Trophoblast cell (in vitro differentiated cells and primary cell): ENCODE measurements around the gene VOPP1.
A peak's percentile ranks its signal among the peaks of the same experiment; 100 is the strongest.

Source experiments
- DNase-seq, 2 donors: peaks; one replicate each; pipeline ENCODE4 v3.0.0-alpha.2; 2016
- H2AFZ ChIP-seq: 2 replicates; pipeline ENCODE4 v1.6.1; 2013; ENCODE audit warnings: low read length, moderate library complexity, mild to moderate bottlenecking; ENCODE audit not compliant: insufficient read depth, poor library complexity
- H2AK5ac ChIP-seq: 2 replicates; pipeline ENCODE4 v1.6.1; 2013; ENCODE audit warnings: mild to moderate bottlenecking, low read length
- H2BK120ac ChIP-seq: 2 replicates; pipeline ENCODE4 v1.6.1; 2013; ENCODE audit warnings: low read length, mild to moderate bottlenecking, moderate library complexity; ENCODE audit not compliant: insufficient read depth, poor library complexity
- H2BK12ac ChIP-seq: 2 replicates; pipeline ENCODE4 v1.6.1; 2013; ENCODE audit warnings: mild to moderate bottlenecking, low read length, moderate library complexity
- H2BK5ac ChIP-seq: 2 replicates; pipeline ENCODE4 v1.6.1; 2013; ENCODE audit warnings: low read length, low read depth, moderate library complexity, mild to moderate bottlenecking; ENCODE audit not compliant: poor library complexity
- H3K14ac ChIP-seq: 2 replicates; pipeline ENCODE4 v1.6.1; 2013; ENCODE audit warnings: mild to moderate bottlenecking, low read length
- H3K18ac ChIP-seq: 2 replicates; pipeline ENCODE4 v1.6.1; 2013; ENCODE audit warnings: mild to moderate bottlenecking, low read length
- H3K23ac ChIP-seq: 2 replicates; pipeline ENCODE4 v1.6.1; 2013; ENCODE audit warnings: low read length
- H3K27ac ChIP-seq: 2 replicates; pipeline ENCODE4 v1.5.1; 2013; ENCODE audit warnings: low read depth, mild to moderate bottlenecking, inconsistent platforms, low read length, moderate library complexity
- H3K27me3 ChIP-seq: 2 replicates; pipeline ENCODE4 v1.6.1; 2013; ENCODE audit warnings: inconsistent platforms, mild to moderate bottlenecking, low read length, moderate library complexity; ENCODE audit not compliant: insufficient read depth
- H3K36me3 ChIP-seq, 2 experiments: 1 replicate in 1 of 2; 2 replicates in 1 of 2; pipeline ENCODE4 v1.6.1; 2013; ENCODE audit warnings: low read length in 2 of 2, mild to moderate bottlenecking in 2 of 2, moderate library complexity in 1 of 2; ENCODE audit not compliant: insufficient read depth in 2 of 2, control insufficient read depth in 1 of 2
- H3K4ac ChIP-seq: 2 replicates; pipeline ENCODE4 v1.6.1; 2013; ENCODE audit warnings: low read depth, mild to moderate bottlenecking, low read length, moderate library complexity
- H3K4me1 ChIP-seq, 2 experiments: 1 replicate in 1 of 2; 2 replicates in 1 of 2; pipeline ENCODE4 v1.6.1; 2013; ENCODE audit warnings: low read length in 2 of 2, mild to moderate bottlenecking in 2 of 2, moderate library complexity in 1 of 2; ENCODE audit not compliant: insufficient read depth in 2 of 2, control insufficient read depth in 1 of 2
- H3K4me2 ChIP-seq: 2 replicates; pipeline ENCODE4 v1.6.1; 2013; ENCODE audit warnings: inconsistent platforms, mild to moderate bottlenecking, low read length, moderate library complexity
- H3K4me3 ChIP-seq: 2 replicates; pipeline ENCODE4 v1.5.1; 2013; ENCODE audit warnings: mild to moderate bottlenecking, low read depth, low read length, inconsistent platforms
- H3K79me1 ChIP-seq: one replicate; pipeline ENCODE4 v1.6.1; 2013; ENCODE audit warnings: low read length
- H3K79me2 ChIP-seq: 2 replicates; pipeline ENCODE4 v1.6.1; 2013; ENCODE audit warnings: low read length, mild to moderate bottlenecking; ENCODE audit not compliant: control insufficient read depth, insufficient read depth, poor library complexity
- H3K9ac ChIP-seq: 2 replicates; pipeline ENCODE4 v1.6.1; 2013; ENCODE audit warnings: mild to moderate bottlenecking, low read length
- H3K9me3 ChIP-seq: 2 replicates; pipeline ENCODE4 v1.6.1; 2013; ENCODE audit warnings: low read depth, mild to moderate bottlenecking, control low read depth, inconsistent platforms, low read length; ENCODE audit not compliant: insufficient read depth
- H4K12ac ChIP-seq: 2 replicates; pipeline ENCODE4 v1.6.1; 2013; ENCODE audit warnings: low read depth, mild to moderate bottlenecking, low read length, moderate library complexity
- H4K8ac ChIP-seq: 2 replicates; pipeline ENCODE4 v1.6.1; 2013; ENCODE audit warnings: low read depth, mild to moderate bottlenecking, low read length, moderate library complexity
- H4K91ac ChIP-seq: one replicate; pipeline ENCODE4 v1.6.1; 2013; ENCODE audit warnings: low read depth, mild to moderate bottlenecking, low read length, moderate library complexity
- WGBS: extraction: QIAGEN DNeasy Blood & Tissue Kit; methylation state at CpG from one replicate; pipeline ENCODE4 v1.1.7; 2013; ENCODE audit warnings: missing lambda C conversion rate; ENCODE audit not compliant: insufficient read length, insufficient coverage; ENCODE audit errors: extremely low coverage; 5-methylcytosine and 5-hydroxymethylcytosine counted together

VOPP1 gene

DNA sequence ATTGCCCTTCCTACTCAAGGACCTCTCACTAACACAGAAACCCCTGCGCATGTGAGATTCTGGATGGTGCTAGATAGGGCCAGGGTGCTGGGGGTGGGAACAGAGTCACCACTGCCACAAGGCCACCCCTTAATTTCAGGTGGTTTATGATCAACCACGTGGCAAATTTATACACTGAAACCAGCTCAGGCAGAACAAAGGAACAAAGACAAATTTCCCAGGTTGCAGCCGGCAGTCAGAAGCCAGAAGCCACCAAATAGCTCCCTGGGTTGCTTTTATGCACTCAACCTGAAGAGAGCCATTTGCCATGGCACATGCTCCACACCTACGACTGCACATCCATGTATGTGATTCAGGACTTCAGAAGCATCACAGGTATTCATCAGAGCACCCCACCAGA, 2.5 kb downstream of the VOPP1 start:
- H3K9ac ChIP-seq = no peak overlapping the region
- H2AK5ac ChIP-seq = no peak overlapping the region
- H3K36me3 ChIP-seq = no peaks in the 10 kb centered on the region
- H3K23ac ChIP-seq = no peak overlapping the region
- peaks cover 4% of the 10 kb centered on the region for H3K79me2 ChIP-seq
- H2BK5ac ChIP-seq = no peak overlapping the region
- H4K91ac ChIP-seq = no peak overlapping the region
- H3K79me1 ChIP-seq = peaks cover 11% of the 10 kb centered on the region
- no peak overlapping the region for H2BK12ac ChIP-seq
- H4K12ac ChIP-seq = no peak overlapping the region
- H3K27me3 ChIP-seq = no peaks in the 10 kb centered on the region
- no peak overlapping the region for H2BK120ac ChIP-seq
- no peak overlapping the region for H3K4me3 ChIP-seq
- H2AFZ ChIP-seq = no peak overlapping the region
- H3K4ac ChIP-seq = no peak overlapping the region
- H3K14ac ChIP-seq = no peak overlapping the region
- DNase-seq = no peak
- no CpG with 5 or more reads among the region's 4 CpGs for WGBS
- H3K4me2 ChIP-seq = no peak overlapping the region
- no peak overlapping the region for H3K27ac ChIP-seq
- H3K4me1 ChIP-seq = peaks cover 9 to 15% of the 10 kb centered on the region in 2 experiments
- no peak overlapping the region for H4K8ac ChIP-seq
- no peaks in the 10 kb centered on the region for H3K9me3 ChIP-seq
- H3K18ac ChIP-seq = no peak overlapping the region

DNA sequence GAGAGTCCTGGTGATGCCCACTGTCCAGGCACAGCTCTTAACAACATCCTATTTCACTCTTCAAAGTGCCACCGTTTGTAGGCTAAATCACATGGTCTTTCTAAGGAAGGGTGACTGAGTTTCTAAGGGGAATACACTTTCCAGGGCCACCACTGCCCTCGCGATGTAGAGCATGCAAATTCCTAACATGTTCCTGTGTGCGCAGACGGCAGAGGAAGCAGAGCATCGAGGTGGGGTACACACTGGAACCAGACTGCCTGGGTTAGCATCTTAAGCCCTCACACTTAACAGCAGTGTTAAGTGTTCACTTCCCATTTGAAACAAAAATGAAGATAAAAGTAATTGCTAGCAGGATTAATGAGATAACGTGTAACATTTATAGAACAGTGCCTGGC, 3.0 kb downstream of the VOPP1 start:
- Histone ChIP-seq H3K18ac (no peak overlapping the region), H2BK5ac (no peak overlapping the region), H3K4ac (no peak overlapping the region), H2AFZ (no peak overlapping the region), H3K79me1 (peaks cover 11% of the 10 kb centered on the region), H3K23ac (no peak overlapping the region), H2BK120ac (no peak overlapping the region), H3K14ac (no peak overlapping the region), H3K27ac (no peak overlapping the region), H3K4me3 (no peak overlapping the region), H4K12ac (no peak overlapping the region), H3K9me3 (no peaks in the 10 kb centered on the region), H4K8ac (no peak overlapping the region), H3K79me2 (peaks cover 4% of the 10 kb centered on the region), H3K27me3 (no peaks in the 10 kb centered on the region), H3K4me2 (no peak overlapping the region), H2BK12ac (no peak overlapping the region), H3K4me1 (peaks cover 13 to 17% of the 10 kb centered on the region in 2 experiments), H2AK5ac (no peak overlapping the region), H3K9ac (no peak overlapping the region), H4K91ac (no peak overlapping the region), H3K36me3 (no peaks in the 10 kb centered on the region)
- WGBS = no CpG with 5 or more reads among the region's 7 CpGs
- DNase-seq = no peak

- no peak overlapping the region for H3K4me2 ChIP-seq
- H2BK12ac ChIP-seq = no peak overlapping the region
- H2BK120ac ChIP-seq = no peak overlapping the region
- no peak overlapping the region for H3K9ac ChIP-seq
- no peak overlapping the region for H3K14ac ChIP-seq
- H3K23ac ChIP-seq = no peak overlapping the region
- H3K27ac ChIP-seq = no peak overlapping the region
- H4K91ac ChIP-seq = no peak overlapping the region
- H3K4ac ChIP-seq = no peak overlapping the region
- H3K79me2 ChIP-seq = peaks cover 4% of the 10 kb centered on the region
- WGBS = no CpG with 5 or more reads among the region's 4 CpGs
- no peak overlapping the region for H4K12ac ChIP-seq
- H3K36me3 ChIP-seq = no peaks in the 10 kb centered on the region
- no peak overlapping the region for H2AFZ ChIP-seq
- peaks cover 15 to 20% of the 10 kb centered on the region in 2 experiments for H3K4me1 ChIP-seq
- no peak overlapping the region for H2AK5ac ChIP-seq
- H4K8ac ChIP-seq = no peak overlapping the region
- H3K18ac ChIP-seq = no peak overlapping the region
- DNase-seq = no peak
- H3K27me3 ChIP-seq = no peaks in the 10 kb centered on the region
- no peak overlapping the region for H2BK5ac ChIP-seq
- H3K9me3 ChIP-seq = no peaks in the 10 kb centered on the region
- H3K79me1 ChIP-seq = peaks cover 11% of the 10 kb centered on the region
- H3K4me3 ChIP-seq = no peak overlapping the region
Observed at GRCh38 chr7:55568613-55569268, 3.6 kb downstream of the VOPP1 start.

DNA sequence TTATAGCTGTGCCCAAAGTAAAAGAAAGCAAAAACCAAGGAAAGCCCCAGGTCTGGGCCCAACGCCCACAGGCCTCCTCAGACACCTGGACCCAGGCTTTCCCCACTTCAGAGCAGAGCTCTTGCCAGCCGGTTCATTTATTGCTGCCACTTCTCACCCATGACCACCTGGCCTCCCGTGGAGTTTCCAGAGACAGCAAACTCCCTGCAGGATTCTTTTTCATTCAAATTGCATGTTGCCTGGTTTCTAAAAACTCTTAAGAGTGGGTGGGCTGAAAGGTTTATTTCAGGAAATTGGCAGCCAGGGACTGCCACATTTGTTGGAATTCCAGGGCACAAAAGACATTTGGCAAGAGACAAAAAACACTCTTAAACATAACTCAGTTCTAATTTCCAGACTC, 4.7 kb downstream of the VOPP1 start:
- Histone ChIP-seq H3K79me1 (peaks cover 9% of the 10 kb centered on the region), H3K4me2 (no peak overlapping the region), H3K23ac (no peak overlapping the region), H3K18ac (no peak overlapping the region), H3K27me3 (no peaks in the 10 kb centered on the region), H2BK5ac (no peak overlapping the region), H4K8ac (no peak overlapping the region), H3K79me2 (peaks cover 4% of the 10 kb centered on the region), H2BK12ac (no peak overlapping the region), H4K12ac (no peak overlapping the region), H2AK5ac (no peak overlapping the region), H2AFZ (no peak overlapping the region), H3K9me3 (no peaks in the 10 kb centered on the region), H3K4ac (peak overlapping the region; percentile 66), H3K4me1 (peaks cover 15 to 16% of the 10 kb centered on the region in 2 experiments), H3K14ac (no peak overlapping the region), H3K36me3 (no peaks in the 10 kb centered on the region), H4K91ac (no peak overlapping the region), H3K9ac (no peak overlapping the region), H3K27ac (no peak overlapping the region), H2BK120ac (no peak overlapping the region), H3K4me3 (no peak overlapping the region)
- WGBS = no CpG with 5 or more reads among the region's 3 CpGs
- no peak for DNase-seq
